ELF-1 (cell line): ENCODE data around the gene PPIF.

Experiments used
- DNase-seq: peaks from one replicate; pipeline ENCODE4 v3.0.0-alpha.2; 2016; ENCODE audit warnings: low read depth, low spot score

PPIF gene

DNA sequence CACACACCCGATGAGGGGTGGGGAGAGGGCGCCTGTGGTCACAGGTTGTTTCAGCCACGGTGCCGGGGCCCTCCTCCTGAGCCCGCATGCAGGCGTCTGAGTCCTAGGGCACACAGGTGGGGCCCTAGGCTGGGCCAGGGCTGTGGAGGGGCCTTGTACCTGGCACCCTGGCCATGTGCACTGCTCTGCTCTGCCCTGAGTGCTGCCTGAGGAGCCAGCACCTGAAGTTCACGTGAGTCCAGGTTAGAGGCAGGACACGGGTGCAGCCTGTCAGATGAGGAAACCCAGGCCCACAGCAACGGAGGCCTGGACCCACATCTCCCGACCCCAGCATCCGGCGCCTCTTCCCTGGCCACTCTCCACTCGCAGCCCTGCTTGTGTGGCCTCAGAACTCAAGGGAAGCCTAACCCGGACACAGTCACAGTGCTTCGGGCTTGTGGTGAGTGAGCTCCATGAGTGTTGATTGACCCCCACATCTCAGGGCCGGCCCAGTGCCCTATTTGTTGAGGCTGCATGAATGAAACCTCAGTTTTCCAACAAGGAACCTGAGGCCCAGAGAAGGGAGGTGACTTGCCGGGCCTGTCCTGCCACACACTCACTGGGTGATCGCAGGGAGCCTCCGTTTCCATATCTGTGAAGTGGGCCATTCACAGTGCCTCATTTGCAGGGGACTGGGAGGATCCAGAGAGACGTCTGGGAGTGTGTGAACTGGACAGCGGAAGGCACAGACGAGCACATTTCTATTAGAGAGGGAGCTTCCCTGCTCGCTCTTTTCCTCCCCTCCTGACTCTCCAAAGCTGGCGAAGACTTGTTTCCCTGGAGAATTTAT is 39.6 kb downstream of the PPIF start:
- no peak for DNase-seq

DNA sequence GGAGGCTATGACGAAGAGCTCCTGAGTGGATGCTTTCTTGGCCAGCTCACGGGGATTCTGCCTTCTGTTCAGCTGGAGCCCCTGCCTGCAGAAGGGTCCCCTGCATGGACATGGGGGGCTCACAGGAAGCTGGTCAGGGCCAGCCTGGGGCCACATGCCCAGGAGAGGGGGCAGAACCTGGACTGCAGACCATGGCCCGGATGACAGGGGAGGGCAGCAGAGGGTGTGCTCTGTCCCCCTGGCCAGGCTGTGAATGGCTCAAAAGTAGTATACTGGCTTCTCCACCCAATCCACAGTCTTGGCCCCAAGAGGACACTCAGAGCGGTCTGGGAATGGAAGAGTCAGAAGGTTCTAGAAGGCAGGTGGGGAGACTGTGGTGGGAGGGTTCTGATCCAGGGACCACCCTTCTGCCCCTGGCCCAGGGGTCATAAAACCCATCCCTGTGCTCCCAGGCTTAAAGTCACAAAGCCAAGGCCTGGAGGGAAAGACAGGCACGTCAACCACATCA is 40.3 kb downstream of the PPIF start:
- DNase-seq, result no peak

DNA sequence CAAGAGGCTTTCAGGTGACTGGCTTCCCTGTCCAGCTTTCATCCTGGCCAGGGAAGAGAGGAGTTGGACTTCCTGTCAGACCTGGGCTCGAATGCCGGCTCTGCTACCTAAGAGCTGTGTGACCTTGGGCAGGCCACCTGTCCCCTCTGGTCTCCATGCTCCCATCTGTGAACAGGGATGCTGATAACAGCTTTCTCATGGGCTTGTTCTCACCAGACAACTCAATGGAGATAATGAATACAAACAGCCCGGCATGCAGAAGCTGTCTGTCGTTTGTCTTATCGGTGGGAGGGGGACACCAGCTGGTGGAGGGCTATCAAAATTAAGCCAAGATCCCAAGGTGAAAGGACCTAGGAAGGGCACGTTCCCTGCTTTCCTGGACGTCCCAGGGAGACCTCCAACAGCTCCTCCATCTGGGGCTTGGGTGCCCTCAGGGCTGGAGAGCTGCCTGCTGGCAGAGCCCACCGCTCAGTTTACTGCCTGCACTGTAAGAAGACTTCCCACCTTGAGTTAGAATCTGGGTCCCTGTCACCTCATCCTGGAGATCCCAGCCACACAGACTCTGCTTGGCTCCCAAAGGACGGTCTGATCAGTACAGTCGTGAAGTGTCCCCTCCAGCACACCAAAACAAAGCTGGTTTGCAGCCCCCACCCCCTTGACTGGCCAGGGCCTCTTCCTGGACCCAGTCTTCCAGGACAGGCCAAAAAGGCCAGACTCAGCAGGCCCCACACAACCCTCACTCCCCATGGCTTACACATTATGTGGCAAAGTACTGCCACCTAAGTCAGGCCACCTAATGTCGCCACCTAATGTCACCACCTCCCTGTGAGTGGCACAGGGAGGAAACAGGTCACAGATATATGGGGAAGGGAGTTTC is 40.9 kb downstream of the PPIF start:
- DNase-seq, result no peak

DNA sequence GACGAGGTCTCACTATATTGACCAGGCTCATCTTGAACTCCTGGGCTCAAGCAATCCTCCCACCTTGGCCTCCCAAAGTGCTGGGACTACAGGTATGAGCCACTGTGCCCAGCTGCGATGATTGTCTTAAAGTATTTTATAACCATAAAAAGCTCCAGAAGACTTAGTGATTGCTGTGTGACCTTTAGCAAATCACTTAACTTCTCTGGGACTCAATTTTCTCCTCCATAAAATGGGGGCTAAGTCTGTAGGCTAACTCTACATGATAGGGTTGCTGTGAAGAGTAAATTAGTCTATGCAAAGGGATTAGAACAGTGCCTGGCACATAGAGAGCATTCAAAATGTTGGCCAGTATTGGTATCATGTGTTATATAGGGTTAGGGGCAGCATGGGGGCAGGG is 42.8 kb downstream of the PPIF start:
- no peak for DNase-seq

DNA sequence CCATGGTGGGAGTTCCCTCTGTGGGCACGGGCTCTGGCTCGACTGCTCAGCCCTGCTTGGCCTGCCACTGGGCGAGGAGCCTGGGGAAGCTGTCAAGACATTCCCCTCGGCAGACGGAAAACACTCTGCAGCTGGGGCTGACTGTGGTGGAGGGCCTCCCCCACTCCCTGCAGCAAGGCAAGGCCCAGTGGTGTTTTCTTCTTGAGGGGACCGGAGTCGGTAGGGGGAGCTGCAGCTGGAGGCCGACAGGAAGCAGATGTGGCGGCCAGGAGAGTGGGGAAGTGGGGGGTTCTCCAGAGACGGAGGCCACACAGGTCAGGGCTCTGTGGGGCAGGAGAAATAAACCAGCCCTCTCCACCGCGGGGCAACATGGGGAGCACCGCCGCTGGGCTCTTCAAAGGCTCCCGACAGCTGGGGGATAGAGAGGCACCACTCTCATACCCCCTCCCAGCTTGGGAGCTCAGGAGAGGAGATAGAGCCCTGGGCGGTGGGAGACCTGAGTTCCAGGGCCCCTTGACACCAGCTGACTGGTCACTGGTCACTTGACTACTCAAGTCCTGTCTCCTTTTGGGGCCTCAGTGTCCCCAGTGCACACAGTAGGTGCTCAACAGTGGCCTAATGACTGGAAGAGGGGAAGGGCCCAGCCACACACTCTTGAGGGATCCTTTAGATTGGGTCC is 43.4 kb downstream of the PPIF start:
- DNase-seq, result no peak

DNA sequence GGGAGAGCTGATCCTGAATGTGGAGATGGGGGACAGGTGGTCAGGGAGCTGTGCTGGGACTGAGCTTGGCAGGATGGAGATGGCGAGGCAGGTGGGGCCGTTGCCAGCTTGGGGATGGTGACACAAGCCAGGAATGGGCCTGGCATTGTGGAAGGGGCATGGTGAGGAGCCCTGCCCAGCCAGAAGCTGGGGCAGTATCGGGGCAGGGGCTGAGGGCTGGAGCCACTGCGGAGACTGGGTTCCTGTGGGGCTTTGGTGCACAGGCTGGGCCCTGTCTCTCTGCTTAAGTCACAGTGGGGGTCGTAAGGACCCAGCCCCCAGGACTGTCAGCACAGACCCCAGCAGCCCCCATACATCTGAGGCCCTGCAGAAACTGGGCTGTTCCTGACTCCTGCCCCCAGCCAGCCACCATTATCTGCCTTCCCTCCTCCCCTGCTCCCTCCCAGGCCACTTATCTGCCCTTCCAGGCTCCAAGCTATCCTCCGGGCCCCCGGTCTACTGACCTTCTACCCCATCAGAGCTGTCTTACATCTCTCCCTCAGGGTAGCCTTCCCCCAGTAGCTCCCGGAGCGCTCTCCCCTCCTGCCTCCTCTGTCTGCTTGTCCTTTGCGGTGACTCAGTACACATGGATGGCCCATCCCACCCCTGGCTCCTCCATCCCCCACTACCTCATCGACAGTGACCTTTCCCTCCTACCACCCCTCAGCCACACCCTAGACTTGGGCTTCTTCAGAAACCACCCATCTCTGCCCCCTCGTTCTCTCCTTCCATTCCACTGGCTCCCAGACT is 44.2 kb downstream of the PPIF start:
- no peak for DNase-seq

DNA sequence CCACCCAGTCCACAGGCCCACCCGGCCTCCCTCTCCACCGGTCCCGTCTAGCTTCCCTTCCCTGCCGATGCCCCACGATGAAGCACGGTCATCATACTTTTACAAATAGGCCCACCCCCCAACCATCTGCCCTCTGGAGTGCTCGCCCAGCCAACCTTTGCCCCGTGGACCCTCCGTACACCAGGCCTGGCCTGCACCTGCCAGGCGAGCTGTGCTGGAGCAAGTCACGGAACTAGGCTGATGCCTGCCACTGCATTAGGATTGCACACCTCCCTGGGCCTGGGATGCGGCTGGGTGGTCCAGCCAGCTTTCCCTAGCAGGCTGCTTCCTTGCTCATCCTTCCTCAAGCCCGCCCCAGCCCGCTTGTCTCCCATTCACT is 44.7 kb downstream of the PPIF start:
- DNase-seq, result no peak

DNA sequence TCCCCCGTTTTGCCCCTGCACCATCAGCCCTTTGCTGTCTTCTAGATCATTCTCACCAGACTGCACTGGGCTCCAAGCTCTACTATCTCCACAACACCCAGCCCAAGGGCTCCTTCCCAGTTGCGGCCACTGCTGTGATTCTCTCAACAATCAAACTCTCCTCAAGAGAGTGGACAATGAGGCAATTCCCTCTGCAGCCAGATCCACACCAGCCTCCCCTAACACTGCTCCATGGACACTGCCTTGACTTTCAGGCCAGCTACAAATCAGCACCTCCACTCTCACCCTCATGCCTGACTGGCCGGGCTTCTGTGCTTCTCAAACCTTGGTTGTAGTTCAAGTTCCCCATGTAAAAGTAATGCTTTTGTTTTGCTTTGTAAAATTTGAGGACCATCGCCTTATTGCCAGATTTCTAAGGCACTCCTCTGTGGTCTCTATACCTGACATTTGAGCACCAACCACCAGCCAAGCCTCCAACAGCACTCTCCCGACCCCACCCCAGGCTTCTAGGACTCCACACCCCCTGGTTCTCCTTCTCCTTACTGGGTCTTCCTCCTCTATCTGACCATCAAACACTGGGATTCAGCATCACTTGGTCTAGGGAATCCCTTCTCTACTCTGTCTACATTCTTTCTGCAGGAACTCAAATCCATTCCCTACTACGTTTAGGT is 45.4 kb downstream of the PPIF start:
- DNase-seq, result no peak

DNA sequence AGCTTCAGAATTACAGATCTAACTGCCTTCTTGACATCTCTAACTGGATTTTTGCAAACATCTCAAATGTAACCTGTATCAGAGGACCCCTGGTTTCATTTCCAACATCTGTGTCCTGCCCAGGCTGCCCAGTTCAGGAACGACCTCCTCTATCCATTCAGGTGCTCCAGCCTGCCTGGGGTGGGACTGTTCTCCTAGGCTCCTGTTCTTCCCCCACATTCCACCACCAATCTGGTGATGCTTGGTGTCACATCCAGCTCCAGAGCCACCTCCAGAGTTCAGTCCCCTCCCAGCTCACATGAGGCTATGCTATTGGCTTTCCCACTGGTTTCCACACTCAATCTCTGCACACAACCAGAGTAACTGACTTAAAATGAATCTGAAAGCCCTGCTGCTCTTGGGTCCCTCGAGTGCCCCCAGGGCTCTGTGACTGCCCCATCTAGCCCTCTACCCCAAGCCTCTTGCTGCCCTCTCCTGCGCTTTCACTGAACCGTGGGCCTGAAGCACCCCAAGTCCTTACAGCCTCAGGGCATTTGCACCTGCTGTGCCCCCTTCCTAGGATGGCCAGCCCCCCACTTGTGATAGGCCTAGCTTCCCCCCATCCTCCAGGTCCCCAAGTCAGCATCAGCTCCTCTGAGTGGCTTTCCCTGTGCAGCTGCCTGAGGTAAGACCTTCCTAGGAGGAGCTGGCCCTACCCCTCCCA is 46.1 kb downstream of the PPIF start:
- DNase-seq, result no peak

DNA sequence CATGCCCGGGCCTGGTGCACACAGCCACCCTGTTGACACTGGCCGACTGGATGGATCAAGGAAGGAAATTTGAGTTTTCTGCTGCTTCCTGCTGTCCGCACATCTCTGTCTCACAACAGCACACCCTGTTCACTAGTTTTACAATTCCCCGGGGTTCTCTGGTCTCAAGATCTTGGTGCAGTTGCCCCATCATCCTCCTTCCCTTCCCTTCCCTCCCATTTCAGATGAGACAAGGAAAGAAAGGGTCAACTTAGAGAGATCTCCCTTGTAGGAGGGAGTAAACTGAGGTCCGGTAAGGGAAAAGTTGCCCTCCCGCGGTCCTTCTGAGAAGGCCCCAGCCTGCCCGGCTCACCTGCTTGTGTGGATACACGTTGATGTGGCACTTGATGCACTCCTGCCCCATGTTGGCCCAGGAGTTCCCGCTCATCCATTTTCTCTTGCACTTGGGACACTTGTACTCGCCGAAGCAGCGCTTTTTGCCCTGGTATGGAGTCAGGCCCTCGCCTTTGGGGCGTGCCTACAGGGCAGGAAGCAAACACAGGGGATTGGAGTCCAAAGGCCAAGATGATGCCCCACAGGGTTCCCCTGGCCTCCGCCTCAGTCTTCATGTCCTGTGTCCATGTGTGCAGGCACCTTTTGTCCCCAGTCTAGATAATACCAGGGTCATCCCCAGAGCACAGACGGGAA is 46.8 kb downstream of the PPIF start:
- no peak for DNase-seq

DNA sequence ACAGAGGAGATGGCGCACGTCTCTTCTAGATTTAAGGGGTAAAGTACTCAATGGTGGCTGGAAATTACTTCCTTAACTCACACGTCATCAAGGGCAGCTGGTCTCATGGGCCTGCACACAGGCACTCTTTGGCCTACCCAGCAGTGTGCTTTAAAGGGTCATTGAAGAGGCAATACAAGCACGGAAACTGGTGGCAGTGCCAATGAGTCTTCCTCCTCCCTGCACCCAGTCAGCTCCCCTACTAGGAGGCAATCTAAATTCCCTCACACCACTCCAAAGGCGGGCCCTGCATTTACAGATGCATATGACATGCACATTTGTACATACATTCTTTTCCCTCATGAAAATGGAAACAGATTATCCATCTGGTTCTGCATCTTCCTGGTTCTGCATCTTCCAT is 47.4 kb downstream of the PPIF start:
- no peak for DNase-seq

DNA sequence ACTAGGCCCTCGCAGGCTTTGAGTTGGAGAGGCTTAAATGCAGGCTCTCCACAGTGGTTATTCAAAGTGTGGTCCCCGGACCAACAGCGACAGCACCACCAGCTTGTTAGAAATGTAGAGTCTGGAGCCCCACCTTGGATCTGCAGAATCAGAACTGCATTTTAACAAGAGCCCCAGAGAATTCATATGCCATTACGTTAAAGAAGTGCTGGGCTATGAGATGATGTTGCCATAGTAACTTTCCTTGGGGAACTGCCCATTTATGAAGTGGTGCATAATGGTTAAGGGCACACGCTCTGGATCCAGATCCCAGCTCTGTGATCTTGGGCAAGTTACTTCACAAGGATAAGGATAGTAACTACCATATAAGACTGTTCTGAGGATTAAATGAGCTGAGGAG is 49.3 kb downstream of the PPIF start:
- DNase-seq, result no peak

DNA sequence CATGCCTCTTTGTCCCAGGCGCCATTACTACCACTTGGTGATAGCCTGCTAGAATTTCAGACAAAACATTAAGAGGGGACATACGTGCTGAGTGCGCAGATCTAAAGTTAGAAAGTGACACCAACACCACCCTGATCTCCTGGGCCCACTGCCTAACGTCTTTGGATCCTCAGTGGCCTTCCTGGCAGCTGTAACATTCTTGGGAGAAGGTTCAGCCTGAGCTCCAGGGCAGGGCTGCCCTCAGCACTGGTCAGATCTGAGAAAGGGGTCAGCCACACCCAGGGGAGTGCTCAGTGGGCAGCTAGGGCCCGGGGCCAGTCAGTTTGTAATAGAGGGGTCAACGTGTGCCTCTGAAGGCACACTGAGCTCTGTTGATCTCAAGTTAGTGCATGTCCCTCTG is 49.8 kb downstream of the PPIF start:
- DNase-seq, result no peak

DNA sequence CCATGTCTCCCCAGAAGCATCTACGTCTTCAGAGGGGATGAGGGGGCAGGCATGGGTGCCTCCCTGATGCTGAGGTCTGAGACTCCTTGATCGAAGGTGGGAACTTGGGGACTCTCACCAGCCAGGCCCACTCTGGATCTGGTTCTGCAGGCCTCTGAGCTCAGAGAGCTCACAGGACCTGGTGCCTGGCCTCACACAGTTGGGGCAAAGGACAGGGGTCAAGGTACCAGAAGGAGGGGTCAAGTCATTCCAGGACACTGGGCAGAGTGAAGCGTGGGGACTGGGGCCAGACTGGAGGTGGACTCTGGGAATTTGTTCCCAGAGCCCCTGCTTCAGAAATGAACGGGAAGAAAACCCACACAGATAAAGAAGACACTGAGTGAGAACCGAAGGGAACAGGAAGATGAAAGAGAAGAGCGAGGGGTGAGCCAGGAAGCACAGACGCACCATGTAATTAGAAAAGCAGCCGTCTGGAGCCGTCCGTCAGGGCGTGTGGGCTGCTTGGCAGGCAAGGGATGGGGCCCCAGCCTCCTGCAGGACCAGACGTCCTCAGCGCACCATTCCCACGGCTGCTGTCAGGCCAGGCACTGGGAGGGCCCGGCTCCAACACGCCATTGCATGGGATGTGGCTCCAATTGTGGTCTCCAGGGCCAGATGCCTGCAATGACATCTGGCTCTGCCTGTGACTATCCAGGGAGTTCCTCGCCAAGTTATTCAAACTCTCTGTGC is 50.5 kb downstream of the PPIF start:
- peak; percentile 59 for DNase-seq

DNA sequence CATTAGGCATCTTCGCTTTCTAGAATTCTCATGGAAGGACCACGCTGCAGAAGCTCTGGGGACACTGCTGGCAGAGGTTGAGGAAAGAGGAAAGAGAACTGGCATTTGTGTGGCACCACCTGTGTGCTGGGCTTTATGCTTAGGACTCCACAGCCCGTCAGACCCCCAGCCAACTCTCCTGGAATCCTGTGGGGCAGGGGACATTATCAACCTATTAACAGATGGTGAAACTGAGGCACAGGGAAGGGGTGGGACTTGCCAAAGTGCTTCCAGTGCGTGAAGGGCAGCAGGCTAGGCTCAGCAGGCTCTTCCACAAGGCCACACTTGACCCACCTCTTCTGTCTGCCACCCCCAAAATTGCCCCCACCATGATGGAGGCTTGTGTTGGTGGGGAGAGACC is 51.4 kb downstream of the PPIF start:
- DNase-seq, result no peak

DNA sequence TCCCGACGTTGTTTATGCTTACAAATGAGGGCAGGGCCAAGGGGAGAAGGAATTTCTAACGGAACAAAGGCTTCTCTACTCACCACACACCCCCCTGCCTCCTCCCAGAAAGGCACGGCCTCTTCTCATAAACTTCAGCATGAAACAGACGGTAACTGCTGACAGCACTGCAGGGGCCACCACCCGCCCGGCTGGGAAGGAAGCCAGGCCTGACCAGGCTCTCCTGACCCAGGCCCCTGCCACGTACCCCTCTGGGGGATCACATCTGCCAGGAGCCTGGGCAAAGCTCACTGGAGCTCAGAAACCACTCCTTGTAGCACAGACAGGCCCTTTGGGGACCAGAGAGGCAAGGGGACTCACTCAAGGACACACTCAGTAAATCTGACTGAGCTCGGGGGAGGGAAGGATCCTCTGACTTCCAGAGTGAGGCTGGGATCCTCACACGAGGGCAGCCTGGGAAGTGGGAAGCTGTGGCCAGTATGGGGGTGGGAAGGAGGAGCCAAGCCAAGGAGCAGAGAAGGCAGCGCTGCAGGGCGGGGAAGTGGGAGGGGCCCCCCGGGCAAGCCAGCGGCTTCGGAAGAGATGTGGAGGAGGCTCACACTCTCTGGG is 52.1 kb downstream of the PPIF start:
- peak; percentile 82 for DNase-seq

DNA sequence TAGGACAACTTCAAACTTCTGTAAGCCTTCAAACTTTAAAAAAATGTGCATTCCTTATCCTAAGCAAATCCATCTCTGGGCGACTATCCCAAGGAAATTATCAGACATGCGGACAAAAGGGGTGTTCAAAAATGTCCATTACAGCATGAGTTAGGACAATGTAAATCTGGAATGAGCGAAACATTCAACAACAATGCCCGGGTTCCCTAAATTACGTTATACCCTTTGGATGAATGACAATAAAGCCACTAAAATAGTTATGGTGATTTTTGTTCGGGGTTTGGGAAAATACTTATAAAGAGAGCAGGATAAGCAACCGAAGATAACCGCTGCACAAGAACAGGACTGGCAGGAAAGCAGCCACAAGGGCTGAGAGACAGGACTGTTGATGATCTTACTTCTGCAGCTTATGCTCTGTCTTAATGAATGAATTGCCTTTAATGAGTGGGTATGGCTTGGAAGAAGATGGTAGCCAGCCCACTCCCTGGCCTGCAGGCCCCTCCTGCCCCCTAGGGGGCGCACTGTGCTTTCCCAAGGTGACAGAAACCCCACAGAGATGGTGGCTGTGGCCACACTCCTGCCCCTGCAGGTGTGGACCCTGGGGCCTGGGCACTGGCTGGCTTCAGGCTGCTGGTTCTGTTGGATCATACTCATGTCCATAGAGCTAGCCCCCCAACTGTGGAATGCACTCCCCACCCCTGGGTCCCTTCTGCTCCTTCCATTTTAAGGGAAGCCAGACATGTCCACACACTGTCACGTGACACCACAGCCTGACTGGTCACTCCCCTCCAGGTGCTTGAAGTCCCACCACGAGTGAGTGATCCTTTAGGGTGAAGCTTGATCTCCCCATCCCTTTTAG is 53.1 kb downstream of the PPIF start:
- DNase-seq, result peak; percentile 78
